A673 (cell line): Measurements from ENCODE around the gene TBC1D16.

Experiments
- CTCF ChIP-seq: fragments of 300-800, 200-600 bp; sonication (generic); conservative IDR thresholded peaks from 2 replicates; pipeline ENCODE4 v1.5.1; 2017; ENCODE audit warnings: low read depth, mild to moderate bottlenecking, antibody characterized with exemption, low read length, moderate library complexity, mixed read lengths
- EZH2 ChIP-seq: fragments of 200-600 bp; sonication (generic); IDR thresholded peaks from 2 replicates; pipeline ENCODE4 v1.6.1; 2017; ENCODE audit warnings: borderline replicate concordance, low read depth, mild to moderate bottlenecking, mixed read lengths, antibody characterized with exemption, low read length; ENCODE audit not compliant: poor library complexity, severe bottlenecking

GRCh38 chr17:79954281-79955166 lies 81.1 kb downstream of the TBC1D16 start:
- TF ChIP-seq EZH2 (no peak), CTCF (no peak)
